Mesendoderm (in vitro differentiated cells): ENCODE results near the gene STPG2.

Experiments
- DNase-seq: peaks from one replicate; pipeline ENCODE4 v3.0.0; 2013
- H2AK5ac ChIP-seq: 2 replicates; pipeline ENCODE4 v1.6.1; 2013; ENCODE audit warnings: low read length, inconsistent platforms
- H2BK120ac ChIP-seq: 2 replicates; pipeline ENCODE4 v1.6.1; 2013; ENCODE audit warnings: low read depth, mild to moderate bottlenecking, low read length, moderate library complexity, mixed read lengths
- H2BK15ac ChIP-seq: replicated peaks from 2 replicates; pipeline ENCODE4 v1.6.1; 2013; ENCODE audit warnings: low read depth, mild to moderate bottlenecking, moderate library complexity
- H2BK5ac ChIP-seq: 2 replicates; pipeline ENCODE4 v1.6.1; 2013; ENCODE audit warnings: low read length, inconsistent platforms
- H3K18ac ChIP-seq: 2 replicates; pipeline ENCODE4 v1.6.1; 2013; ENCODE audit warnings: mild to moderate bottlenecking, low read length, mixed read lengths
- H3K23ac ChIP-seq: one replicate; pipeline ENCODE4 v1.6.1; 2013; ENCODE audit warnings: low read length
- H3K27ac ChIP-seq: 2 replicates; pipeline ENCODE4 v1.5.1; 2013; ENCODE audit warnings: low read depth, mild to moderate bottlenecking, inconsistent platforms, low read length, moderate library complexity
- H3K27me3 ChIP-seq: 2 replicates; pipeline ENCODE4 v1.6.1; 2013; ENCODE audit warnings: low read length, control low read depth, mild to moderate bottlenecking, inconsistent platforms; ENCODE audit not compliant: insufficient read depth, poor library complexity
- H3K36me3 ChIP-seq: 2 replicates; pipeline ENCODE4 v1.6.1; 2013; ENCODE audit warnings: low read length, inconsistent platforms; ENCODE audit not compliant: control insufficient read depth, insufficient read depth
- H3K4ac ChIP-seq: one replicate; pipeline ENCODE4 v1.6.1; 2013; ENCODE audit warnings: low read depth, mild to moderate bottlenecking, low read length, moderate library complexity
- H3K4me1 ChIP-seq: 2 replicates; pipeline ENCODE4 v1.6.1; 2013; ENCODE audit warnings: low read depth, low read length, inconsistent platforms; ENCODE audit not compliant: control insufficient read depth
- H3K4me2 ChIP-seq: 2 replicates; pipeline ENCODE4 v1.6.1; 2013; ENCODE audit warnings: low read length
- H3K4me3 ChIP-seq: 2 replicates; pipeline ENCODE4 v1.5.1; 2013; ENCODE audit warnings: mild to moderate bottlenecking, low read length
- H3K56ac ChIP-seq: one replicate; pipeline ENCODE4 v1.6.1; 2013; ENCODE audit warnings: low read length
- H3K79me1 ChIP-seq: 2 replicates; pipeline ENCODE4 v1.6.1; 2013; ENCODE audit warnings: low read length, inconsistent platforms
- H3K79me2 ChIP-seq: 2 replicates; pipeline ENCODE4 v1.6.1; 2013; ENCODE audit warnings: mild to moderate bottlenecking, low read length; ENCODE audit not compliant: control insufficient read depth, insufficient read depth
- H3K9ac ChIP-seq: 2 replicates; pipeline ENCODE4 v1.6.1; 2013; ENCODE audit warnings: low read length, inconsistent platforms
- H4K5ac ChIP-seq: one replicate; pipeline ENCODE4 v1.6.1; 2013; ENCODE audit warnings: low read length
- H4K8ac ChIP-seq: one replicate; pipeline ENCODE4 v1.6.1; 2013; ENCODE audit warnings: low read depth, mild to moderate bottlenecking, control low read depth, low read length, moderate library complexity
- WGBS: extraction: QIAGEN DNeasy Blood & Tissue Kit; methylation state at CpG from one replicate; pipeline ENCODE4 v1.1.7; 2013; ENCODE audit warnings: low lambda C conversion rate, missing lambda C conversion rate; ENCODE audit not compliant: insufficient coverage; ENCODE audit errors: extremely low coverage; 5-methylcytosine and 5-hydroxymethylcytosine counted together

The STPG2 gene

GRCh38 chr4:97770222-97770621 is 373.1 kb downstream of the STPG2 start:
- Histone ChIP-seq H3K79me1 (no peaks in the 10 kb centered on the region), H3K4ac (no peak overlapping the region), H3K79me2 (no peaks in the 10 kb centered on the region), H3K27ac (no peak overlapping the region), H3K27me3 (no peaks in the 10 kb centered on the region), H3K4me2 (no peak overlapping the region), H2AK5ac (no peak overlapping the region), H2BK15ac (no peak overlapping the region), H2BK120ac (no peak overlapping the region), H3K36me3 (no peaks in the 10 kb centered on the region), H4K8ac (no peak overlapping the region), H3K9ac (no peak overlapping the region), H3K4me3 (no peak overlapping the region), H3K18ac (no peak overlapping the region), H3K56ac (no peak overlapping the region), H3K4me1 (no peaks in the 10 kb centered on the region), H2BK5ac (no peak overlapping the region), H3K23ac (no peak overlapping the region), H4K5ac (no peak overlapping the region)
- WGBS: no CpG with 5 or more reads among the region's 1 CpG
- no peak for DNase-seq

- Histone ChIP-seq H3K79me1 (no peaks in the 10 kb centered on the region), H3K27ac (no peak overlapping the region), H4K8ac (no peak overlapping the region), H2AK5ac (no peak overlapping the region), H2BK5ac (no peak overlapping the region), H4K5ac (no peak overlapping the region), H2BK15ac (no peak overlapping the region), H3K23ac (no peak overlapping the region), H3K4me2 (no peak overlapping the region), H2BK120ac (no peak overlapping the region), H3K27me3 (no peaks in the 10 kb centered on the region), H3K79me2 (no peaks in the 10 kb centered on the region), H3K18ac (no peak overlapping the region), H3K36me3 (no peaks in the 10 kb centered on the region), H3K4me1 (no peaks in the 10 kb centered on the region), H3K9ac (no peak overlapping the region), H3K4me3 (no peak overlapping the region), H3K4ac (no peak overlapping the region), H3K56ac (no peak overlapping the region)
- peak; percentile 54 for DNase-seq
- WGBS: no CpG with 5 or more reads among the region's 1 CpG
These were observed 381.2 kb downstream of the STPG2 start for GRCh38 chr4:97762115-97762512.

- no peak overlapping the region for H3K4ac ChIP-seq
- H3K79me2 ChIP-seq: no peaks in the 10 kb centered on the region
- H3K36me3 ChIP-seq: no peaks in the 10 kb centered on the region
- H3K27me3 ChIP-seq: no peaks in the 10 kb centered on the region
- H2BK5ac ChIP-seq: no peak overlapping the region
- H3K9ac ChIP-seq: no peak overlapping the region
- no peak overlapping the region for H3K23ac ChIP-seq
- H2AK5ac ChIP-seq: no peak overlapping the region
- H3K56ac ChIP-seq: no peak overlapping the region
- H3K79me1 ChIP-seq: no peaks in the 10 kb centered on the region
- no peak overlapping the region for H3K4me2 ChIP-seq
- no peak overlapping the region for H3K4me3 ChIP-seq
- no peak overlapping the region for H2BK120ac ChIP-seq
- no CpG with 5 or more reads among the region's 2 CpGs for WGBS
- H4K5ac ChIP-seq: no peak overlapping the region
- no peak overlapping the region for H4K8ac ChIP-seq
- no peak overlapping the region for H3K18ac ChIP-seq
- no peak overlapping the region for H2BK15ac ChIP-seq
- no peak for DNase-seq
- H3K27ac ChIP-seq: no peak overlapping the region
- H3K4me1 ChIP-seq: no peaks in the 10 kb centered on the region
These were observed 381.7 kb downstream of the STPG2 start for GRCh38 chr4:97761445-97762114.

GRCh38 chr4:97759785-97760184 is 383.5 kb downstream of the STPG2 start:
- no peak overlapping the region for H3K9ac ChIP-seq
- no peak overlapping the region for H4K8ac ChIP-seq
- no peaks in the 10 kb centered on the region for H3K36me3 ChIP-seq
- no CpG with 5 or more reads among the region's 2 CpGs for WGBS
- H2BK15ac ChIP-seq: no peak overlapping the region
- no peak overlapping the region for H4K5ac ChIP-seq
- H3K4me2 ChIP-seq: no peak overlapping the region
- no peak for DNase-seq
- H3K4me1 ChIP-seq: no peaks in the 10 kb centered on the region
- no peaks in the 10 kb centered on the region for H3K27me3 ChIP-seq
- H2BK5ac ChIP-seq: no peak overlapping the region
- no peaks in the 10 kb centered on the region for H3K79me1 ChIP-seq
- H3K27ac ChIP-seq: no peak overlapping the region
- no peak overlapping the region for H3K18ac ChIP-seq
- no peaks in the 10 kb centered on the region for H3K79me2 ChIP-seq
- no peak overlapping the region for H2BK120ac ChIP-seq
- H3K4ac ChIP-seq: no peak overlapping the region
- H3K4me3 ChIP-seq: no peak overlapping the region
- H3K23ac ChIP-seq: no peak overlapping the region
- H3K56ac ChIP-seq: no peak overlapping the region
- no peak overlapping the region for H2AK5ac ChIP-seq

GRCh38 chr4:97752599-97752998 is 390.7 kb downstream of the STPG2 start:
- Histone ChIP-seq H3K4me3 (no peak overlapping the region), H3K4me1 (no peaks in the 10 kb centered on the region), H3K79me1 (no peaks in the 10 kb centered on the region), H3K9ac (no peak overlapping the region), H3K27me3 (no peaks in the 10 kb centered on the region), H3K79me2 (no peaks in the 10 kb centered on the region), H3K36me3 (no peaks in the 10 kb centered on the region), H4K8ac (no peak overlapping the region), H3K27ac (no peak overlapping the region), H3K4ac (no peak overlapping the region), H2AK5ac (no peak overlapping the region), H4K5ac (no peak overlapping the region), H2BK5ac (no peak overlapping the region), H3K56ac (no peak overlapping the region), H2BK120ac (no peak overlapping the region), H3K18ac (no peak overlapping the region), H3K23ac (no peak overlapping the region), H2BK15ac (no peak overlapping the region), H3K4me2 (no peak overlapping the region)
- no peak for DNase-seq
- no CpG with 5 or more reads among the region's 1 CpG for WGBS

GRCh38 chr4:97747945-97748344 is 395.3 kb downstream of the STPG2 start:
- H3K18ac ChIP-seq: no peak overlapping the region
- H3K27ac ChIP-seq: no peak overlapping the region
- H3K4me3 ChIP-seq: no peak overlapping the region
- no peak overlapping the region for H2BK120ac ChIP-seq
- no peak overlapping the region for H3K23ac ChIP-seq
- no peak overlapping the region for H2AK5ac ChIP-seq
- no peak overlapping the region for H2BK15ac ChIP-seq
- no peak overlapping the region for H3K4ac ChIP-seq
- DNase-seq: no peak
- no peak overlapping the region for H3K56ac ChIP-seq
- no peak overlapping the region for H4K5ac ChIP-seq
- H3K4me2 ChIP-seq: no peak overlapping the region
- no CpG with 5 or more reads among the region's 3 CpGs for WGBS
- H3K4me1 ChIP-seq: no peaks in the 10 kb centered on the region
- H3K36me3 ChIP-seq: no peaks in the 10 kb centered on the region
- H3K79me2 ChIP-seq: no peaks in the 10 kb centered on the region
- no peaks in the 10 kb centered on the region for H3K79me1 ChIP-seq
- H3K9ac ChIP-seq: no peak overlapping the region
- H3K27me3 ChIP-seq: no peaks in the 10 kb centered on the region
- H2BK5ac ChIP-seq: no peak overlapping the region
- H4K8ac ChIP-seq: no peak overlapping the region
